CD4-positive, alpha-beta T cell treated with Interferon gamma for 1 hour (primary cell): ENCODE results near the gene MTFMT.
"Not testable (repeated sequence)": the region's sequence is repeated elsewhere in the genome, so short reads cannot be mapped to it uniquely, and the experiment has no call there.

ENCODE experiments used
- DNase-seq: peaks from one replicate; pipeline ENCODE4 v3.0.0-alpha.2; 2020

Gene MTFMT

GRCh38 chr15:65028921-65029735 lies at the start of gene MTFMT:
TSS of gene MTFMT (minus strand) at chr15:65029639. CDS start at chr15:65029613, 26 bp downstream.
- peak; percentile 88 for DNase-seq

- DNase-seq: peak; percentile 15
Measured at GRCh38 chr15:65077981-65078352, 48.5 kb upstream of the MTFMT start.

- DNase-seq: no peak
Measured at GRCh38 chr15:65077291-65077980, 48.0 kb upstream of the MTFMT start.

- DNase-seq: no peak
Measured at GRCh38 chr15:65076486-65077290, 47.2 kb upstream of the MTFMT start, which contains the start of gene KBTBD13. TSS of gene KBTBD13 (plus strand) at chr15:65076746. CDS start at chr15:65076816, 70 bp downstream.

- not testable (repeated sequence) for DNase-seq
Measured at GRCh38 chr15:65075607-65076395, 46.4 kb upstream of the MTFMT start.

- DNase-seq: not testable (repeated sequence)
Measured at GRCh38 chr15:65074946-65075345, 45.5 kb upstream of the MTFMT start.

GRCh38 chr15:65072617-65073016 lies 43.2 kb upstream of the MTFMT start:
- no peak for DNase-seq

GRCh38 chr15:65072027-65072426 lies 42.6 kb upstream of the MTFMT start:
- DNase-seq: no peak

GRCh38 chr15:65071381-65071811 lies 42.0 kb upstream of the MTFMT start:
- no peak for DNase-seq

GRCh38 chr15:65069779-65070546 lies 40.5 kb upstream of the MTFMT start:
- DNase-seq: no peak

- no peak for DNase-seq
Measured at GRCh38 chr15:65069179-65069578, 39.7 kb upstream of the MTFMT start.

- DNase-seq: no peak
Measured at GRCh38 chr15:65068403-65068788, 39.0 kb upstream of the MTFMT start.

GRCh38 chr15:65067645-65068402 lies 38.4 kb upstream of the MTFMT start, which contains the start of gene RASL12:
TSS of gene RASL12 (minus strand) at chr15:65067991. CDS start at chr15:65067835, 156 bp downstream.
- no peak for DNase-seq

- no peak for DNase-seq
Measured at GRCh38 chr15:65067317-65067644, 37.8 kb upstream of the MTFMT start.

- DNase-seq: no peak
Measured at GRCh38 chr15:65066635-65067316, 37.3 kb upstream of the MTFMT start.

GRCh38 chr15:65066001-65066634 lies 36.7 kb upstream of the MTFMT start:
- no peak for DNase-seq

- DNase-seq: no peak
Measured at GRCh38 chr15:65062726-65063125, 33.3 kb upstream of the MTFMT start.

GRCh38 chr15:65062061-65062460 lies 32.6 kb upstream of the MTFMT start:
- DNase-seq: no peak

GRCh38 chr15:65060641-65061397 lies 31.4 kb upstream of the MTFMT start:
- DNase-seq: no peak
